Ishikawa (cell line): Measurements from ENCODE around the gene NFATC4.

Source experiments
- CEBPB ChIP-seq: IDR thresholded peaks from 2 replicates; pipeline ENCODE4 v1.6.1; 2012
- CREB1 ChIP-seq: IDR thresholded peaks from 2 replicates; pipeline ENCODE4 v1.6.1; 2012; ENCODE audit warnings: low read depth
- EGR1 ChIP-seq: IDR thresholded peaks from 2 replicates; pipeline ENCODE4 v1.6.1; 2012
- EP300 ChIP-seq: IDR thresholded peaks from 2 replicates; pipeline ENCODE4 v1.6.1; 2012; ENCODE audit warnings: borderline replicate concordance
- FOXM1 ChIP-seq: IDR thresholded peaks from 2 replicates; pipeline ENCODE4 v1.6.1; 2012; ENCODE audit warnings: low read depth, borderline replicate concordance
- NFIC ChIP-seq: IDR thresholded peaks from 2 replicates; pipeline ENCODE4 v1.6.1; 2012
- RAD21 ChIP-seq: IDR thresholded peaks from 2 replicates; pipeline ENCODE4 v1.6.1; 2012; ENCODE audit warnings: low read depth
- TAF1 ChIP-seq: IDR thresholded peaks from 2 replicates; pipeline ENCODE4 v1.6.1; 2012; ENCODE audit warnings: low read depth, mild to moderate bottlenecking
- TCF12 ChIP-seq: IDR thresholded peaks from 2 replicates; pipeline ENCODE4 v1.6.1; 2012; ENCODE audit warnings: low read depth
- TEAD4 ChIP-seq: IDR thresholded peaks from 2 replicates; pipeline ENCODE4 v1.6.1; 2012
- YY1 ChIP-seq: IDR thresholded peaks from 2 replicates; pipeline ENCODE4 v1.6.1; 2012; ENCODE audit warnings: low read depth
- ZBTB7A ChIP-seq: IDR thresholded peaks from 2 replicates; pipeline ENCODE4 v1.6.1; 2012; ENCODE audit warnings: low read depth
- TF ChIP-seq, protein P1 (sequence below): IDR thresholded peaks from 2 replicates; pipeline ENCODE4 v1.6.1; 2012
- TF ChIP-seq, protein P2 (sequence below): IDR thresholded peaks from 2 replicates; pipeline ENCODE4 v1.6.1; 2012; ENCODE audit warnings: low read depth, mild to moderate bottlenecking
- TF ChIP-seq, protein P3 (sequence below): IDR thresholded peaks from 2 replicates; pipeline ENCODE4 v1.6.1; 2012

Gene NFATC4

DNA sequence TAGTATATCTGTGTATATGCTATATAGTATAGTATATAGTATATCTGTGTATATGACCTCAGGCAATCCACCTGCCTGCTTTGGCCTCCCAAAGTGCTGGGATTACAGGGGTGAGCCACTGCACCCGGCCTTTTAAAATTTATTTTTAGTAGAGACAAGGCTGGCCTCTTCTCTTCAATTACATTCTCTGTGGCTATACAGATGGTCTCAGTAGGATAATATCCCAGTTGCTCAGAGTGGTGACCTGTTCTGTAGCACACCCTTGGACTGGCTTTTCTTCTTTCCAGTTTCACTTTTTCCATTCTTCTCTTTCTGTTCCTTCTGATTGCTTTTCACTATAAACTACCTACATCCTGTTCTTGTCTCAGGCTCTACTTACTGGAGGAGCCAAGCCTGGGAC lies 3.1 kb upstream of the NFATC4 start:
- TF ChIP-seq, protein P1, sequence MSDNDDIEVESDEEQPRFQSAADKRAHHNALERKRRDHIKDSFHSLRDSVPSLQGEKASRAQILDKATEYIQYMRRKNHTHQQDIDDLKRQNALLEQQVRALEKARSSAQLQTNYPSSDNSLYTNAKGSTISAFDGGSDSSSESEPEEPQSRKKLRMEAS = no peak
- TF ChIP-seq TCF12 (no peak), TEAD4 (no peak), FOXM1 (no peak), NFIC (no peak), CEBPB (no peak), EP300 (no peak), YY1 (no peak), TAF1 (no peak), RAD21 (no peak), ZBTB7A (no peak), CREB1 (no peak), EGR1 (no peak)
- TF ChIP-seq, protein P2, sequence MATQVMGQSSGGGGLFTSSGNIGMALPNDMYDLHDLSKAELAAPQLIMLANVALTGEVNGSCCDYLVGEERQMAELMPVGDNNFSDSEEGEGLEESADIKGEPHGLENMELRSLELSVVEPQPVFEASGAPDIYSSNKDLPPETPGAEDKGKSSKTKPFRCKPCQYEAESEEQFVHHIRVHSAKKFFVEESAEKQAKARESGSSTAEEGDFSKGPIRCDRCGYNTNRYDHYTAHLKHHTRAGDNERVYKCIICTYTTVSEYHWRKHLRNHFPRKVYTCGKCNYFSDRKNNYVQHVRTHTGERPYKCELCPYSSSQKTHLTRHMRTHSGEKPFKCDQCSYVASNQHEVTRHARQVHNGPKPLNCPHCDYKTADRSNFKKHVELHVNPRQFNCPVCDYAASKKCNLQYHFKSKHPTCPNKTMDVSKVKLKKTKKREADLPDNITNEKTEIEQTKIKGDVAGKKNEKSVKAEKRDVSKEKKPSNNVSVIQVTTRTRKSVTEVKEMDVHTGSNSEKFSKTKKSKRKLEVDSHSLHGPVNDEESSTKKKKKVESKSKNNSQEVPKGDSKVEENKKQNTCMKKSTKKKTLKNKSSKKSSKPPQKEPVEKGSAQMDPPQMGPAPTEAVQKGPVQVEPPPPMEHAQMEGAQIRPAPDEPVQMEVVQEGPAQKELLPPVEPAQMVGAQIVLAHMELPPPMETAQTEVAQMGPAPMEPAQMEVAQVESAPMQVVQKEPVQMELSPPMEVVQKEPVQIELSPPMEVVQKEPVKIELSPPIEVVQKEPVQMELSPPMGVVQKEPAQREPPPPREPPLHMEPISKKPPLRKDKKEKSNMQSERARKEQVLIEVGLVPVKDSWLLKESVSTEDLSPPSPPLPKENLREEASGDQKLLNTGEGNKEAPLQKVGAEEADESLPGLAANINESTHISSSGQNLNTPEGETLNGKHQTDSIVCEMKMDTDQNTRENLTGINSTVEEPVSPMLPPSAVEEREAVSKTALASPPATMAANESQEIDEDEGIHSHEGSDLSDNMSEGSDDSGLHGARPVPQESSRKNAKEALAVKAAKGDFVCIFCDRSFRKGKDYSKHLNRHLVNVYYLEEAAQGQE = no peak
- TF ChIP-seq, protein P3, sequence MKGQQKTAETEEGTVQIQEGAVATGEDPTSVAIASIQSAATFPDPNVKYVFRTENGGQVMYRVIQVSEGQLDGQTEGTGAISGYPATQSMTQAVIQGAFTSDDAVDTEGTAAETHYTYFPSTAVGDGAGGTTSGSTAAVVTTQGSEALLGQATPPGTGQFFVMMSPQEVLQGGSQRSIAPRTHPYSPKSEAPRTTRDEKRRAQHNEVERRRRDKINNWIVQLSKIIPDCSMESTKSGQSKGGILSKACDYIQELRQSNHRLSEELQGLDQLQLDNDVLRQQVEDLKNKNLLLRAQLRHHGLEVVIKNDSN = no peak

DNA sequence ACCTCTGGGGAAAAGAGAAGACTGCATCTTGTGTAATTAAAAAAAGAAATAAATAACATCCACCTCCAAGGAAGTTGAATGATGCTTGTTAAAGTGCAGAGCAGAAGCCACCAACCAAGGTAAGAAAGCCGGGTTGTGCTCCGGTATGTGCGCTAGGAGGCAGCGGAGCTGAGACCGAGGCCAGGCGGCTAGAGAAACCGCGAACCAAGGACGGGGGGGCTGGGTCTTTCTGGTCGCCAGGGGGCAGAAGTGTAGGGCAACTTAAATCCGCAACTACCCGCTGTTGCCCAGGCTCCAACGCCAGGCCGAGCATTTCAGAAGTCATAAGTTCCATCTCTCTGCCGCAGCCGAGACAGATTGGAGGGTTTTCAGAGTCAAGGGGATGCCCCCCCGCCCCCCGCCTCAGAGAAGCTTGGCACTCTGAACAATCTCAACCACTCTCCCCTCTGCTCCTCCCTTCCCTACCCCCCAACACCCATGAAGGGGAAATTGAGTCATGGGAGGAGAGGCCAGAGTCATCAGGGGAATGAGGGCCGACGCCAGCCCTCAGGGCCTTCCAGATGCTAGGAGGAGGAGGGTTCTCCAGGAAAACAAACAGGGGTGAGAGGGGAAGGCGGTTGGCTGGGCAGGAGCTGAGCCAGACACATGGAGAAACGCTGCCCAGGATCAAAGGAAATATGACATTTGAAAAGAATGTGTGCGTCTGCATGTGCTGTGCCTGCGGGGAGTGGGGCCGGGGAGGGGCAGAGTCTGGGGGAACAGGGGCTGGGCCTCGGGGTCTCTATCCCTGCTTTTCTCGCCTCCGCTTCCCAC lies 2.2 kb upstream of the NFATC4 start:
- peak; percentile 59 for TF ChIP-seq TEAD4
- no peak; the same call in 1 of the 2 replicates for TF ChIP-seq TCF12
- no peak for TF ChIP-seq EGR1
- TF ChIP-seq, protein P2 = no peak
- TF ChIP-seq RAD21 = peak; percentile 74
- TF ChIP-seq, protein P3 = no peak
- no peak for TF ChIP-seq CREB1
- no peak for TF ChIP-seq EP300
- TF ChIP-seq, protein P1 = peak; percentile 2; the same call in 1 of the 2 replicates
- no peak for TF ChIP-seq NFIC
- no peak; the same call in 1 of the 2 replicates for TF ChIP-seq YY1
- no peak; the same call in 1 of the 2 replicates for TF ChIP-seq TAF1
- TF ChIP-seq ZBTB7A = 0 out of 2 replicates have a peak, but pooled peaks have one; percentile 20
- TF ChIP-seq FOXM1 = no peak
- no peak for TF ChIP-seq CEBPB

DNA sequence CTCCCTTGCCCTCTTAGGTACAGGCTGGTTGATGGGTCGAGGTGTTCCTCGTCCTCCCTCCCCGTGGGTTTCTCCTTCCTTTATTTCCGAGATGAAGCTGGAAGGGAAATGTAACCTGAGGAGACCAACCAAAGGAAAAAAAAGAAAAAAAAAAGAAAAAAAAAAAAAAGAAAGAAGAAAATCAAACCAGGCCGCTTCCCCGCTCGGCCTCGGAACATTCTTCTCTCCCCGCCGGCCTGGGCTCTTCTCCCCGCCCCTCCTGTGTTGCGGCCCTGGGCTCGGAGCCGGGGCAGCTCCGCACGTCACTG lies 1.6 kb upstream of the NFATC4 start:
- TF ChIP-seq, protein P3 = no peak
- TF ChIP-seq, protein P2 = no peak
- TF ChIP-seq EP300 = no peak
- no peak for TF ChIP-seq NFIC
- TF ChIP-seq ZBTB7A = no peak
- no peak for TF ChIP-seq TEAD4
- no peak; the same call in 1 of the 2 replicates for TF ChIP-seq TCF12
